Hippocampal formation (tissue), 2 donors: ENCODE data around the gene TNIP1.

Experiments
- DNase-seq, 2 donors: peaks; one replicate each; lab custom pipeline; 2025; lab: John Stamatoyannopoulos, UW

The TNIP1 gene

DNA sequence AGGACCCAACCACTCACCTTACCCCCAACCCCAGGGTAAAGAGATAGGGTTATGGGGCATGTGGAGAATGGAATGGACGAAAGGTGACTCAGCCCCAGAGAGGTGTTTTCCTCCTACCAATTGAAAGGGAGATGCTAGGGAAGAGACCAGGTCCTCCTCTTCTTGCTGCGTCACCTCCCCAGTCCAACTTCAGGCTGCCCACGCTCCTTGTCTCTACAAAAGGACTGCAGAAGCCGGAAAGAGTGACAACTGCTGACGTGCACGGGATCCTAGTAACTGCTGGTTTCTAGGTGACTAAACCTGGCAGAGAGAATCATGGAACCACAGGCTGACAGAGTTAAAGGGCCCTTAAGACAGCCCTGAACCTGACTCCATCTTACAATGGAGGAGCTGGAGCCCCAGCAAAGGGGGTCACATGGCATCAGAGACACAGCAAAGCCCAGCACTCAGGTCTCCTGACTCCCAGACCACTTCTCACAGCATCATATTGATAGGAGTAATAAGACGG, 58.3 kb downstream of the TNIP1 start:
- no peak for DNase-seq

DNA sequence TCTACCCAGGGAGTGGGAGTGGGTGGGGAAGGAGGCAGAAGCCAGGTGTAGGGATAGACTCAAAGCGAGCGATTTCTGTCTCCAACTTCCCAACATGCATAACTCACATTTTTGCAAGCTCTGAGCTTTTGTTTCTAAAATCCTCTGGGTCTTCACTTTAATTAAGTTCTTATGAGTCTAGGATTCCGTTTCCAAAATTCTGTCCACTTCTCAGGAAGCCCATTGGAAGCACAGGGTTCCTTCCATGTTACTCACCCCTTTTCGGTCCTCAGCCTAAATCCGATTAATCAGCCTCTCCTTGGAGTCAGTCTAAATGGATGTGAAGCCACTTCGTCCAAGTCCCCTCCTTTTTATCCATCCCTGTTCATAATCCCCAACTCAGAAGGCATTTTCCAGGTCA, 59.1 kb downstream of the TNIP1 start:
- DNase-seq: no peak

DNA sequence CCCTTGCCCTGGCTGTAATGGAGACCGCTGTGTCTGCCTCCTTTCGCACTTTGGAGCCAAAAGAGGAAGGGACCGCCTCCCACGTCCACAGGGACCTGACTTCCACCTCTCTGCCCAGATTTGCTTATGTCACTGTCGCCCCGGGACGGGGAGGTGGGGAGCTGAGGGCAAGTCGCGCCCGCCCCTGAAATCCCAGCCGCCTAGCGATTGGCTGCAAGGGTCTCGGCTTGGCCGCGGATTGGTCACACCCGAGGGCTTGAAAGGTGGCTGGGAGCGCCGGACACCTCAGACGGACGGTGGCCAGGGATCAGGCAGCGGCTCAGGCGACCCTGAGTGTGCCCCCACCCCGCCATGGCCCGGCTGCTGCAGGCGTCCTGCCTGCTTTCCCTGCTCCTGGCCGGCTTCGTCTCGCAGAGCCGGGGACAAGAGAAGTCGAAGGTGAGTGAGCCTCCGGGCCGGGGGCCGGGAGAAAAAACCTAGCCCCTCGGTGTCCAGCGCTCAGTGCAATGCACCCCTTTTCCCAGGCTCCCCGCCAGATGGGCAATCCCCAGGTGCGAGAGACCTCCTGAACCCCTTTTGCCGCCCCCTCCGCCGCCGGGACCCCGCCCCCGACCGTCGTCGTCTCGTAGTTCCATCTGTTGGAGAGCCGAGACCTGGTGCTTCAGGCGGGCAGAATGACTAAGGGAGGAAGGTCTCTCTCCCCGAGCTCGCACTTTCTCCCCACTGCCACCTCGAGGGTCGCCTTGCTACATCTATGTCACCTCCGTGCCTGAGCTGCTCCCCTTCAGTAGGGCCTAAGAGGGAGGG, 60.3 kb downstream of the TNIP1 start, which contains the start of gene GPX3:
Gene GPX3, plus strand, starts transcription at position 288 of the 807 bp plus-strand sequence. Its CDS starts 64 bp downstream, at position 352.
- peak in 1 of 2 donors; percentile 58 for DNase-seq

DNA sequence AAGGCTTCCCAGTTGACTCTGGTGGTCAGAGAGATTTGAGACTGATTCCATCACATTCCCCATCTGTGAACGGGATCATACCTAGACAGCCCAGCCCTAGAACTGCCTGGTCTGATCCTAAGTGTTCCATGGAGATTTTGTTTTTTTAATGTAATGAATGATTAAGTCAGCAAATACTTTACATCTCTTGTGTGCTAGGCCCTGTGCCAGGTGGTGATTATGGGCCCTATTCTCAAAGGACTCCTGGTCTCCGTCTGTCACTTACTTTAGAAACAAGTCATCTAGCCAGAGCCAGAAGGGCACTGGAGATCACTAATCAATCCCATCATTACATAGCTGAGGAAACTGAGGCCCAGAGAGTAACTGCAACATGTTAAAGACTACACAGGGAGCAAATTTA, 61.5 kb downstream of the TNIP1 start:
- DNase-seq: no peak

DNA sequence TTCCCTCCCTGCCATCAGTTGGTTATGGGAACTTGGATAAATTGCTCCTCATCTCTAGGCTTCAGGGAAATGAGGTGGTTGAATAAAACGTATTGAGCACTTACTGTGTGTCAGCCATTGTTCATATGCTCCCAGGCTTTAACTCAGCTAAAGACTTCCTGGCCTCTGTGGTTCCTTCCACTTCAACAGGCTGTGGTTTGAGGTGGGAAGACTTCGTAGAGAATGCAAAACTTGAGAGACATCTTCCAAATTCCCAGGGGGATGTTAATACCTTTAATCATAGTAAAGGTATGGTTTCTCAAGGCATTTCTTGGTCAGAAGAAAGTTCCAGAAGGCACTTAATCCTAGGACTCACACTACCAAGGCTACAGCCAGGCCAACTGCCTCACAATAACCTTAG, 62.0 kb downstream of the TNIP1 start:
- DNase-seq: no peak

DNA sequence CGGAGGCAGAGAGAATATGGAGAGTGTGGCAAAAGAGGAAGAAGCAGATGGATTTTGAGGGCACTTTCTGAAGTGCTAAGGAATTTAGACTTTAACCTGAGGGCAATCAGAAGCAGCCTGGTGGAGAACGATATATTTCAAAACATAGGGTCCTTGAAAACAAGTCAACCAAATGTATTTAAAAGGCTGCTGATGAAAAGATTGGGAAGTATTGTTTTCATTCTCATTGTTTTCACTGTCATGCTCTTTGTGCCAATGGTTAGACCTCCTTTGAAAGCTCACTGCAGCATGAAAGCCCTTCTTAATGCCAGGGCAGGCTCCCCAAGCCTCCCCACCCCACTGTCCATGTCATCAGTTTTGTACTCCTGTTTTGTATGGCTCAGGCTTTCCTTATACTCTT, 62.9 kb downstream of the TNIP1 start:
- no peak for DNase-seq

DNA sequence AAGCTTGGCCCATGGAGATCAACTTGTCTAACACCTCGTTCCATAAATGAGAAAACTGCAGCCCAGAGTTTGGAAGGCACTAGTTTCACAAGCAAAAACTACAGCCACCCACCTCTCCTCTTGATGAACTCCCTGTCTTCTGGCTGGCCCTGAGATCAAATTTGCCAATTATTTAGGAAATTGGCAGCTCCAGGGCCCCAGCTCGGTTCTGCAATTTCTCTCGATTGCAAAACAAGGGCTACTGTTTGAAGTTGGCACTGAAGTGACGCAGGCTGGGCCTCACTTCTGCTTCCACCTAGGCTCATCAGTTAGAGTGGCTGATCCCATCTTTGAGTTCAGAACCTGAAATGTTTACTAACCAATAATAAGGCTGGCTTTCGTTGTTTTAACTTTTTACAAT, 64.1 kb downstream of the TNIP1 start:
- no peak for DNase-seq

DNA sequence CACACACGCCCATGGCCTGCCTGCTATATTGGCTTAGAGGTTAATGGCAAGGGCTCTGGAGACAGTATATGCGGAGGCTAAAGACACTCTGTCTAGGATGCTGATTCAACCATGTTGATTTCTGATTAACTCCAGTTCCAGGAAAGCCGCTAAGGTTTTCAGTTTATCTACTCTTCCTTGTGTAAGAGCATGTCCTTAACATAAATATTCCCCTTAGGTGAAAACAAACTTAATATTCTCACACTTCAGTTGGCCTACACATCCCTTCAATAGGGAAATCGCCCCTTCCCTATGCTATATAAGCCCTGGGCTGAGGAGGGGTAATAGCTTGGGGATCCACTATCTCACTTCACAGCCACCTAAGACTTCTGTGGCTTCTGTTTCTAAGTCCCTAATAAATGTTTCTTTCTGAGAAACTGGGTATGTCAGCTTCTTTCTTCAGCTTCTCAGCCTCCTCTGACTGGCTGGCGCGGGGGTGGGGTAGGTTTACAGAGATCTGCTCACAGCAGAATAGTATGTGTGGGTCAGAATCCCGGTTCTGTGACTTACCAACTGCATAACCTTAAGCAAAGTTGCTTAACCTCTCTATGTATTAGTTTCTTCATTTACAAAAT, 64.8 kb downstream of the TNIP1 start:
- DNase-seq: no peak

DNA sequence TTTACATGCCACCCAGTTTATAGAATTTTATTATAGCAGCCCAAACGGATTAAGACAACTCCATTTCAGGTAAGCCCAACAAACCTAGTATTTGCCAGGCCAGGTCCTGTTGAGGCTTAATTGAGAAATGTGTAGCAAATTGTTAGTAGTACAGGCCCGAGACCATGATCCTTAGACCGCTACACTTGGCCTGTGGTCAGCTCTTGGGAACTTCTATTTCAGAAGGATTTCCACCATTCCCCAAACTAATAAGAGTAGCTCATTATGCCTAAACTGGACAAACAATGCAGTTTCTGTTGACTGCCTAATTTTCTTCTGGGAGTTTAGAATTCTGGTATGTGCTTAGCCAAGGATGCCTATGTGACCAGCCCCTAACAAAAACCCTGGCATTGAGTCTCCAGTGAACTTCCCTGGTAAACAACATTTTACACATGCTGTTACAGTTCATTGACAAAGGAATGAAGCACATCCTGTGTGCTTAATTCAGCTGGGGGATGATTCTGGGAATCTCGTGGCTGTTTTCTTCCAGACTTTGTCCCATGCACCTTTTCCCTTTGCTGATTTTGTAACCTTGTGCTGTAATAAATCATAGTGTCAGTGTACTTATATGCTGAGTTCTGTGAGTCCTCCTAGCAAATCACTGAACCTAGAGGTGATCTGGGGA, 66.0 kb downstream of the TNIP1 start:
- DNase-seq: no peak

DNA sequence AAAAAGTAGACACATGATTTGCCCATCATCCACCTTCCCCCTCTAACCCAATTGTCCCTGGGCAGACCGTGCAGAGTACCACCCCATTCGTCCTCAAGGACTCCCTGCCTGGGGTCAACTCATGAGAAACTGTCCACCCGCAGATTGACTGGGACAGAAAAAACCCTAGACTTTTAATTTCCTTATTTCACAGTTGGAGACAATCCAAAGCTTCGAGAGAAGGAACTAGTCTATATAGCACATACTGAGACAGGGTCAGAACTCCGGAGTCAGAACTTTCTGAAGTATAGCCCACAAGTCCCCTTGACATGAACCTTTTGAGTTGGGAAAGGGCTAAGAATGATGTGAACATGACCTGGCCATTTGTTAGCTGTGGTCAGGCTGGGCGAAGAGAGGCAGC, 68.0 kb downstream of the TNIP1 start:
- no peak for DNase-seq

DNA sequence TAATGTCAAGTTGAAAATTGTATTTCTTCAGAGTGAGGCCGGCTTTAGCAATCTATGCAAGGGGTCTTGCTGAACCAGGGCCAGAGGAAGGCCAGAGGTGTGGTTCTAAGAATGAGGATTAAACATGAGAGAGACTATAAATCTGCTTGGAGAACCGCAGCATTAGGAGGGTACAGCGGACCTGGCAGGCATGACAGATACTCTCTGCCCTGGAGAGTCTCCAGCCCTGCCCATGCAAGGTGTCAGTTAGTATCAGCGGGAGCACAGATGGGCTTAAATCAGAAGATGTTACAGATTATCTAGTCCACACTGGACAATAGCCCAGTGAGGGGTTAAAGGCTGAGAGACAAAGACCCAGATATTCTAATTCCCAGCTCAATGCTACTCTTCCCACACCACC, 71.9 kb downstream of the TNIP1 start:
- DNase-seq: no peak

DNA sequence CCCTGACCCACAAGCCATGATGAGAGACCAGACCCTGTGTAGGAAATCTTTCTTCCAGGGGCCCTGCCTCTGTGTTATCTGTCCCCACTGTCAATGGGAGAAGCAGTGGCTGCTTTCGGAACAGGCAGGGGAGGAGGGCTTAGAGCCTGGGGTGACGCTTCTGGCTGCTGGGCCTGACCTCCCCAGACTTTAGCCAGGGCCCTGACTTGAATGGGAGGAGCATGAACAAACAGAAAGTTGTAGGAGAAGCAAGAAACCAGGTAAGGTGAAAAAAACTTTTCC, 72.7 kb downstream of the TNIP1 start:
- no peak for DNase-seq

DNA sequence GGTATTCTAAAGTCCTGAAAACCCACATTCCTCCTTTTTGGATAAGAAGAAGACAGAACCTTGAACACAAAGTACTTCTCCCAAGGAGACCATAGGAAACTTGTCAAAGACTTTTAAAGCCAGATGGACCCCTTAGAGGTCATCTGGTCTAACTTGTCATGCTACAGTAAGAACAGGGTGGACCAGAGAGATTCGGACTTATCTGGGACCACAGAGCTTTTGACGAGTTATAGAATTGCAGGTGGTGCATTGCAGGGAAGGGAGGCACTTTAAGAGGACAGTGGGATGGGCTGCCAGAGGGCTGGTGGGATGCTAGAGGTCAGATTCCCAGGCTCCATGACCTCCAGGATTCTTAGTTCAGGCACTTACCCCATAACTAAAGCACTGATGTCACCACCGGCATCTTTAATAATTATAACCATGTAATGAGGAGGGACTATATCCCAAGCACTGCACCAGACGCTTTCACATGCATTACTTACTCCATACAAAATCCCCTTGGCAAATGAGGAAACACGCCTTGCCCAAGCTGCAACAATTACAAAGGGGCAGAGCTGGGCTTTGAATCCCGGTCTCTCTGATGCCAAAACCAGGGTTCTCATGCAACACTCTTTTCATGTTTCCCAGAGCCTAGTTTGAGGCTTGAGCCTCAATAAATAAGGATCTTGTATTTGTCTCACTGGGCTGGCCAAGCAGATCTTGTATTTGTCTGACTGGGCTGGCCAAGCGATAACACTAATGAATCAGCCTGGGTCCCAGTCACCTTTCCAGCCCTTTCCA, 73.2 kb downstream of the TNIP1 start:
- no peak for DNase-seq

DNA sequence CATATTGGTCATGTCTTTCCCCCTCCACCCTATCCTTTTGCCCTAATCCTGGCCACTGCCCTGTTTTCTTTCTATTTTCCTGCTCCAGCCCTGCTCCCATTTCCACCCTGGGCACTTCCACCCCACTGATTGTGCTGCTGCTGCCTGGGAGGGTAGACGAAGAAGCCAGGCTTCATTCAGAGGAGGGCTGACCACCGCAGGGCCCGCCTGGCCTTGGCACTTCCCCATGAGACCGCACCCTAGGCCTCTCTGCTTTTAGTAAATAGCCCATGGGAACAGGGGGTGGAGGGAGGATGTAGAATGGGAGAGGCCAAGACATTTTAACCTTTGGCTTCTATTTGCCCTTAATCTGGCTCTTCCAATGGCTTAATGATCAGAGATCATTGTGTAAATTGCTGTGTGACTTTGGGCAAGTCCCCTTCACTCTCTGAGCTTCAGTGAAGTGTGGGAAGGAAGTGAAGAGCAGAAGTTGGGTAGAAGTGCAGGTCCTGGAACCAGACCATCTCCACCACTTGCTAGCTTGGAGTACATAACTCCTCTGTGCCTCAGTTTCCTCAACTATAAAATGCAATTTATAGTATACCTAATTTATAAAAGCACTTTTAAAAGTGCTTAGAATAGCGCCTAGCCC, 74.0 kb downstream of the TNIP1 start:
- DNase-seq: no peak

DNA sequence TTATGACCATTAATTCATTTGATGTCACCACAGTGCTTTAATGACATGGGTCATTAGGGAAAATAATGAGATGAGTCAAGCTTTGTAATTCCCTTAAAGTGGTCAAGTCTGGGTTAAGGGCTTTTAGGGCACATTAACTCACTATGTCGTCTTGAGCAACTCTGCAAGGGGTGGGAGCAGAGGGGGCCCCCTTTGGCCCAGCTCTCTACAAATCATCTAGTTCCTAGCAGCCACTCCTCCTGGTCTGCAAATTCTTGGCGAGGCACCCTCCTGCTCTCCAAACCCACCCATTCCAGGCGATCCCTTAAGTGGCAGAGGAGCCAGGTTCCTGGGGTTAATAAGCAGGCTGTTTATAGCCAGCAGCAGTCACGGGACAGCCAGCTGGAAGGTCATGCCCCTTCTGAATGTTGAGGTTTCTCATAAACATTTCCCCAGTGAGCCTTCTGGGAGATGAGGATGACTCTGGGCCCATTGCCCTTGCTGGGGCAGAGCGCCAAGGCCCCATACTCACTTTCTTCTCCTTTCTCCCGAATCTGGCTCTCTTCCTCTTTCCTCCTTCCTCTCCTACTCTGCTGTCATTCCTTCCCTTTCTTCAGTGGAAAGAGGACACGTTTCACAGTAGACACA, 74.8 kb downstream of the TNIP1 start:
- no peak for DNase-seq

DNA sequence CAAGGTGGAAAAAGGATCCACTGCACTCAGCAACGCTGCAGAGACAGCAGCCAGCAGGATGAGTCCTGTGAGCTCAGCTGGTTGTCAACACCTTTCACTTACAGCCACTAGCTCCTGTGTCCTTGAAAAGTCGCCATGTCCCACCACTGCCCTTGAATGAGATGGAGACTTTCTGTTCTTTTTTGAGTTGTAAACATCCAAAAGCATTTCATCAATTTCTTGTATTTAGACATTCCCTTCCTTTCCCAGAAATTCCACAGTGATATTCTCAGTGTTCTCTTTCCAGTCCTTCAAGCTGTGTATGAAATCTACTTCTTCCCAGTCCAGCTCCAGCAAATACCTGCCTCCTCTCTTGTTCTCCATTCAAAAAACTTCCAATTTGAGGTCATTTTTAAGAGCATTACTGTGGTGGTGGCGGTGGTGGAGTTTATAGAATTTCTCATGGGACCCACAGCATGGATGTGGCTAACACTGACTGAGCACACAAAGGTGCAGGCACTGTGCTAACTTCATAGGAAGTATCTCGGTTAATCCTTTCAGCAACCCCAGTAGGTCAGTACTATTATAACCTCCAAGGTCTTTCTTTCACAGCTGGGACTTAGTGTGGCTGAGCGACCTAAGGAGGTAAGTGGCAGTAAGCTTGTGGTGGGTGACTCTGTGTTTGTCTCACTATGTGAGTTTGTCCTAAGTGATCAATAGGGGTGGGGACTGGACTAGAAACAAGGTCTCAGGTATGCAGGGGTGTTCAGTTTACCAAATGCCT, 75.5 kb downstream of the TNIP1 start:
- no peak for DNase-seq

DNA sequence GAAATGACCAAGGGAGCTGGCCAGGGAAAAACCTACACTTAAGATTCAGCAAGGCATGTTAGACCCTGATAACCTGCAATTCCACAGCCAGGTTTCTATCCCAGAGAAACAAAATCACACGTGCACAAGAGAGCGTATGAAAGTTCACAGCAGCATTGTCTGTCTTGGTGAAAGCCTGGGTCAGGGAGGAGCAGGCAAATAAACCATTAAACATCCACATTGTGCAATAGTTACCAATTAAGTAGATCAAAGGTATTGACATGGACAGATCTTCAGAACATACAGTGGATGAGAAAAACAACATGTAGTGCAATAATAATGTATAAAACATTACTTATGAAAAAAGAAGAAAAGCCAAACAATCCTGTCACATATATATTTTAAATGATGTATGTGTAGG, 76.3 kb downstream of the TNIP1 start:
- DNase-seq: no peak

DNA sequence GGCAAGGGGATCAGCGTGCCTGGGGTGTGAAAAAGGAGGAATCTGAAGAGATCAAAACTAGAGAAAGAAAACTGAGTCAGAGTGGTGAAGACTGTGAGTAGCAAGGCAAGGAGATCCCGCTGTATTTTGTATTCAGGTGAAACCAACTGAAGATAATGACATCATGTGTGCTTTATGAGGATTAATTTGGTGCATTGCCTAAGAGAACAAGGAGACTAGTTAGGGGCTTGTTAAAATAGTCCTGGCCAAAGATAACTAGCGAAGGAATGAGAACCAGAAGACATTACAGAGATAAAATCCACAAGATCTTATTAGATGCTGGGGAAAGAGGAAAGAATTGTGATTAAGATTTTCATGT, 77.4 kb downstream of the TNIP1 start:
- DNase-seq: no peak

DNA sequence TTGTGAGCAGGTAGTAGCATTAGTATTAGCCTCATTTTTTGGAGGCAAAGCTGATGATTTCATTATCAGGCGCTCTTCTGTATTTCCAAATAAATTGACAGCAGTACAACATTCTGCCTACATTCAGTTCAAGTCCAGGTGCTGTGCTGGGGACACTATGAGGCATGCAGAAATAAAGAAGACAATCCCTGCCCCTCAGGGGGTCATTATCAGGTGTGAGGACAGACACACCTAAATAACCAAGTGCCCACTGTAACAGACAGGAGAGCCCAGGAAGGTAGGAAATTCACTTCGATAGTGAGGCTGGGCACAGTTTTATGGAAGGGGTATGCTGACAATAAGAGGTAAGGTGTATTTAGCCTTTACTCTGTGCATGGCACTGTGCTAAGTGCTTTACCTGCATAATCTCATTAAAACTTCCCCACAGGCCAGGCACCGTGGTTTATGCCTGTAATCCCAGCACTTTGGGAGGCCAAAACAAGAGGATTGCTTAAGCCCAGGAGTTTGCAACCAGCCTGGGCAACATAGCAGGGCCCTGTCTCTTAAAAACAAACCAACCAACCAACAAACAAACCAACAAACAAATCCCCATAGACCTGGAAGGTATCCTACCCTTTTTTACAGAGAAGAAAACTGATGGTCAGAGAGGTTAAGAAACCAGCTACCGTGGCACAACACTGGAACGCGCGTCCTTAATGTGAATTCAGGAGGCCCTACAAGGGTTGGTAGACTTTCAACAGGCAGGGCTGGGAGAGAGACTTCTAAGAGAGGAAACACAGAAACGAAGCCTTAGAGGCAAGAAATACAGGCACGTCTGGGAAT, 77.9 kb downstream of the TNIP1 start:
- DNase-seq: no peak

DNA sequence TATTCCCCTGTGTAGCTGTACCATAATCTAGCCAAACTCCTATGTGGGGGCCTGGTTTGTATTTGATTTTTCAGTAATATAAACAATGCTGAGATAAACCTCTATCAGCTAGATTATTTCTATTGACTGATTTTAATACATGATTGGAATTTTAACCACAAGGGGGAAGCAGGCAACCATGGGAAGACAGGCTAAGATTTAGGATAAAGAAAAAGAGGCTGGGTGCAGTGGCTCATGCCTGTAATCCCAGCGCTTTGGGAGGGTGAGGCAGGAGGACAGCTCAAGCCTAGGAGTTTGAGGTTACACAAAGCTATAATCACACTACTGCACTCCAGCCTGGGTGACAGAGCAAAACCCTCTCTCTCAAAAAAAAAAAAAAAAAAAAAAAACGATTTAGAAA, 78.6 kb downstream of the TNIP1 start:
- DNase-seq: peak in 1 of 2 donors; percentile 29
